PC-9 (cell line): ENCODE results near the gene NT5C2. TPM values are rescaled to one million over a fixed set of nuclear protein-coding genes. Genes with fewer than 3 reads are reported as not detected.

ENCODE experiments used
- BruUV-seq: library from RNA; stranded (reverse); fragments of 400-500 nt; replicated peaks from 2 replicates; lab custom pipeline; 2021; lab: Mats Ljungman, UMichigan
- CTCF ChIA-PET: fragments of 300-600 bp; sonication (Branson Sonifier 250); formaldehyde crosslinking; loops from one replicate; lab custom pipeline; 2022; ENCODE audit warnings: antibody characterized with exemption; lab: Charles Lee
- POLR2A ChIA-PET: fragments of 300-600 bp; sonication (Branson Sonifier 250); formaldehyde crosslinking; loops from one replicate; lab custom pipeline; 2022; ENCODE audit warnings: antibody characterized with exemption; ENCODE audit not compliant: unreplicated experiment; lab: Charles Lee
- DNase-seq, 2 experiments: peaks; one replicate each; pipeline versions ENCODE4 v3.0.0 to v3.0.0-alpha.2; 2015 to 2022; ENCODE audit warnings: mixed read lengths in 1 of 2
- H2AFZ ChIP-seq: fragments of 200-600 bp; sonication (generic); 2 replicates; pipeline ENCODE4 v1.8.1; 2017; ENCODE audit warnings: antibody characterized with exemption
- H3F3A ChIP-seq: fragments of 200-600 bp; sonication (generic); 2 replicates; pipeline ENCODE4 v1.8.1; 2017; ENCODE audit warnings: antibody characterized with exemption, mild to moderate bottlenecking, low read depth; ENCODE audit not compliant: insufficient read depth
- H3K27ac ChIP-seq: fragments of 200-600 bp; sonication (generic); 2 replicates; pipeline ENCODE4 v1.6.1; 2016; ENCODE audit warnings: mixed run types
- H3K27me3 ChIP-seq: fragments of 200-600 bp; sonication (generic); 2 replicates; pipeline ENCODE4 v1.6.1; 2016; ENCODE audit warnings: low read depth, mixed run types; ENCODE audit not compliant: insufficient read depth
- H3K36me3 ChIP-seq: fragments of 200-600 bp; sonication (generic); 2 replicates; pipeline ENCODE4 v1.6.1; 2016; ENCODE audit warnings: low read depth, mixed run types
- H3K4me1 ChIP-seq: fragments of 200-600 bp; sonication (generic); replicated peaks from 2 replicates; pipeline ENCODE4 v1.6.1; 2016; ENCODE audit warnings: mixed run types; ENCODE audit not compliant: insufficient read depth
- H3K4me2 ChIP-seq: fragments of 200-600 bp; sonication (generic); 2 replicates; pipeline ENCODE4 v1.6.1; 2017; ENCODE audit warnings: mixed run types
- H3K4me3 ChIP-seq: fragments of 200-600 bp; sonication (generic); 2 replicates; pipeline ENCODE4 v1.6.1; 2016; ENCODE audit warnings: mixed run types
- H3K79me2 ChIP-seq: fragments of 200-600 bp; sonication (generic); 2 replicates; pipeline ENCODE4 v1.6.1; 2017; ENCODE audit warnings: low read depth, mixed run types
- H3K9me2 ChIP-seq: fragments of 200-600 bp; sonication (generic); 2 replicates; pipeline ENCODE4 v1.8.1; 2017; ENCODE audit warnings: mild to moderate bottlenecking; ENCODE audit not compliant: insufficient read depth
- H3K9me3 ChIP-seq: fragments of 200-600 bp; sonication (generic); 2 replicates; pipeline ENCODE4 v1.8.1; 2016; ENCODE audit warnings: low read depth; ENCODE audit not compliant: insufficient read depth
- H4K20me1 ChIP-seq: fragments of 200-600 bp; sonication (generic); 2 replicates; pipeline ENCODE4 v1.8.1; 2017; ENCODE audit not compliant: insufficient read depth
- CTCF ChIP-seq: fragments of 200-600 bp; sonication (generic); conservative IDR thresholded peaks from 2 replicates; pipeline ENCODE4 v1.6.1; 2017; ENCODE audit warnings: mixed run types, antibody characterized with exemption, mild to moderate bottlenecking, moderate library complexity
- EZH2 ChIP-seq: fragments of 200-600 bp; sonication (generic); IDR thresholded peaks from 2 replicates; pipeline ENCODE4 v1.8.0; 2017; ENCODE audit warnings: antibody characterized with exemption, low read depth
- intact Hi-C: fragments of 100-400 bp; cut with micrococcal nuclease; formaldehyde crosslinking; loops from one replicate; pipeline ENCODE4 v1.10.0; 2022; ENCODE audit not compliant: unreplicated experiment
- total RNA-seq: library from RNA; stranded (reverse); gene quantifications from 2 replicates; pipeline ENCODE4 v1.2.3, GENCODE V29; 2021

NT5C2 gene
- total RNA-seq, 1 experiment from 2014 or later: 67.9 TPM

- H3K9me3 ChIP-seq: no peaks in the 10 kb centered on the region
- H2AFZ ChIP-seq: no peak overlapping the region
- peak overlapping the region; percentile 39; the same call in 1 of the 2 replicates for H3K4me2 ChIP-seq
- BruUV-seq: no TSS peak
- POLR2A ChIA-PET: interaction anchor here (0.7 kb wide), 1 partner anchor 8 kb away, joined by 3 read pairs; no protein-coding TSS in a partner anchor
- peak; percentile 39 to 64 for DNase-seq
- H4K20me1 ChIP-seq: peaks cover under 1% of the 10 kb centered on the region; the same call in 1 of the 2 replicates
- no peak overlapping the region for H3K4me3 ChIP-seq
- intact Hi-C loops: no loop called here
- peaks cover 24% of the 10 kb centered on the region for H3K4me1 ChIP-seq
- no peaks in the 10 kb centered on the region for H3K27me3 ChIP-seq
- TF ChIP-seq EZH2: no peak
- no peak for TF ChIP-seq CTCF
- H3K9me2 ChIP-seq: no peaks in the 10 kb centered on the region
- peaks cover 3% of the 10 kb centered on the region; the same call in 1 of the 2 replicates for H3F3A ChIP-seq
- peak overlapping the region; percentile 73 for H3K27ac ChIP-seq
- H3K36me3 ChIP-seq: 0 out of 2 replicates have a peak, but pooled peaks cover 2% of the 10 kb centered on the region
- H3K79me2 ChIP-seq: peaks cover 11% of the 10 kb centered on the region
- CTCF ChIA-PET: no interaction called here
These were observed 4.1 kb upstream of the NT5C2 start for GRCh38 chr10:103197174-103197573.

GRCh38 chr10:103196516-103196915, 3.4 kb upstream of the NT5C2 start:
- DNase-seq: no peak
- H3K4me2 ChIP-seq: 0 out of 2 replicates have a peak overlapping the region, but pooled peaks have one; percentile 39
- POLR2A ChIA-PET: no interaction called here
- peaks cover 3% of the 10 kb centered on the region; the same call in 1 of the 2 replicates for H3F3A ChIP-seq
- peaks cover 7% of the 10 kb centered on the region for H4K20me1 ChIP-seq
- H3K79me2 ChIP-seq: peaks cover 18% of the 10 kb centered on the region
- H3K4me1 ChIP-seq: peaks cover 28% of the 10 kb centered on the region
- H3K9me3 ChIP-seq: no peaks in the 10 kb centered on the region
- intact Hi-C loops: no loop called here
- H3K4me3 ChIP-seq: no peak overlapping the region
- TF ChIP-seq CTCF (no peak), EZH2 (no peak)
- no peaks in the 10 kb centered on the region for H3K9me2 ChIP-seq
- CTCF ChIA-PET: no interaction called here
- peak overlapping the region; percentile 73 for H3K27ac ChIP-seq
- no peak overlapping the region for H2AFZ ChIP-seq
- no TSS peak for BruUV-seq
- 0 out of 2 replicates have a peak, but pooled peaks cover 8% of the 10 kb centered on the region for H3K36me3 ChIP-seq
- H3K27me3 ChIP-seq: no peaks in the 10 kb centered on the region

GRCh38 chr10:103193820-103194529, 903 bp upstream of the NT5C2 start:
- TF ChIP-seq EZH2: no peak
- no peak for TF ChIP-seq CTCF
- H2AFZ ChIP-seq: peak overlapping the region; percentile 77; the same call in 1 of the 2 replicates
- BruUV-seq: TSS peak; percentile 29
- H3K79me2 ChIP-seq: peaks cover 43% of the 10 kb centered on the region
- peaks cover 3% of the 10 kb centered on the region; the same call in 1 of the 2 replicates for H3F3A ChIP-seq
- peak overlapping the region; percentile 92; the same call in 1 of the 2 replicates for H3K4me3 ChIP-seq
- peaks cover 13% of the 10 kb centered on the region; the same call in 1 of the 2 replicates for H3K36me3 ChIP-seq
- H3K9me2 ChIP-seq: no peaks in the 10 kb centered on the region
- H3K9me3 ChIP-seq: no peaks in the 10 kb centered on the region
- H4K20me1 ChIP-seq: peaks cover 21% of the 10 kb centered on the region
- intact Hi-C loops: loop anchor here (2.0 kb wide), 1 partner anchor 37 kb away; no protein-coding TSS in a partner anchor
- peak overlapping the region; percentile 95 for H3K4me2 ChIP-seq
- peaks cover 43% of the 10 kb centered on the region for H3K4me1 ChIP-seq
- POLR2A ChIA-PET: interaction anchor here (0.6 to 1.7 kb wide), 3 partner anchors 37 to 276 kb away, joined by 3 to 15 read pairs (median 4); partner anchors contain the start of gene CNNM2
- no peak overlapping the region for H3K27ac ChIP-seq
- H3K27me3 ChIP-seq: no peaks in the 10 kb centered on the region
- CTCF ChIA-PET: interaction anchor here (0.6 kb wide), 1 partner anchor 94 kb away, joined by 10 read pairs; no protein-coding TSS in a partner anchor
- peak in 1 of 2 experiments; percentile 15 for DNase-seq
